ENCODE data around the gene FAM168B. TPM values are rescaled to one million over a fixed set of nuclear protein-coding genes. Genes with fewer than 3 reads are reported as not detected.
"Not testable (repeated sequence)": the region's sequence is repeated elsewhere in the genome, so short reads cannot be mapped to it uniquely, and the experiment has no call there.

The FAM168B gene
- total RNA-seq, 1 donor from 2014 or later: 82.3 TPM

DNA sequence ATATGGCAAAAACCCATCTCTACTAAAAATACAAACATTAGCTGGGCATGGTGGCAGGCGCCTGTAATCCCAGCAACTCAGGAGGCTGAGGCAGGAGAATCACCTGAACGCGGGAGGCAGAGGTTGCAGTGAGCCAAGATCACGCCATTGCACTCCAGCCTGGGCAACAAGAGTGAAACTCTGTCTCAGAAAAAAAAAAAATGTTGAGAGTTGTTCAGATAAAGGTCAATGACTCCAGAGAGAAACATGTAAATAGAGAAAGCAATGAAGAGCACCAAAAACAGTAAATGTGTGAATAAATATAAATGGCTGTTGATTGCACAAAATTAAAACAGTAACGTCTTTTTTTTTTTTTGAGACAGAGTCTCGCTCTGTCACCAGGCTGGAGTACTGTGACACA, 13.3 kb downstream of the FAM168B start:
- intact Hi-C loops (cut with micrococcal nuclease); H3K4me3 Mint-ChIP-seq; DNase-seq; H3K27ac Mint-ChIP-seq; H3K27me3 Mint-ChIP-seq; H3K9me3 Mint-ChIP-seq: not testable (repeated sequence)
- peaks cover 13% of the 10 kb centered on the region for H3K4me1 Mint-ChIP-seq
- H3K36me3 Mint-ChIP-seq (ENCODE audit: low read depth): peaks cover 62% of the 10 kb centered on the region

DNA sequence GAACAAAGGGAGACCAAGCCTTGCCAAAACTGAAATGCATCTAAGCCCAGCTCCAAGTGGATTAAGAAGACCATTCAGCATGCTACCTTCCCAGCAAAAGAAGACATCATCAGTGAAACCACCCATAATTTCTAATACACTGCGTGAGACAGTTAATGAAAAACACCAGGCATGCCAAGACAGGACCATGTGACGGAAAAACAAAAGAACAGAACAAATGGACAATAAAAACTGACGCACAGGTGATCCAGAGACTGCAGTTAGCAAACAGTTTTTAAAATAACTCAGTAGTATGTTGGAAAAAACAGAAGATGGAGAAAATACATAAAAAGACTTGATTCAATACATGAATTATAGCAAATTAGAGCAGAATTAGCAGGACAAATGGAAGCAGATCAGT, 15.3 kb downstream of the FAM168B start:
- DNase-seq: no peak
- intact Hi-C loops (cut with micrococcal nuclease): no loop called here
- Mint-ChIP-seq H3K4me3 (no peak overlapping the region), H3K4me1 (peaks cover 13% of the 10 kb centered on the region), H3K27ac (no peak overlapping the region), H3K9me3 (no peaks in the 10 kb centered on the region), H3K27me3 (no peaks in the 10 kb centered on the region), H3K36me3 (ENCODE audit: low read depth) (peaks cover 70% of the 10 kb centered on the region)

DNA sequence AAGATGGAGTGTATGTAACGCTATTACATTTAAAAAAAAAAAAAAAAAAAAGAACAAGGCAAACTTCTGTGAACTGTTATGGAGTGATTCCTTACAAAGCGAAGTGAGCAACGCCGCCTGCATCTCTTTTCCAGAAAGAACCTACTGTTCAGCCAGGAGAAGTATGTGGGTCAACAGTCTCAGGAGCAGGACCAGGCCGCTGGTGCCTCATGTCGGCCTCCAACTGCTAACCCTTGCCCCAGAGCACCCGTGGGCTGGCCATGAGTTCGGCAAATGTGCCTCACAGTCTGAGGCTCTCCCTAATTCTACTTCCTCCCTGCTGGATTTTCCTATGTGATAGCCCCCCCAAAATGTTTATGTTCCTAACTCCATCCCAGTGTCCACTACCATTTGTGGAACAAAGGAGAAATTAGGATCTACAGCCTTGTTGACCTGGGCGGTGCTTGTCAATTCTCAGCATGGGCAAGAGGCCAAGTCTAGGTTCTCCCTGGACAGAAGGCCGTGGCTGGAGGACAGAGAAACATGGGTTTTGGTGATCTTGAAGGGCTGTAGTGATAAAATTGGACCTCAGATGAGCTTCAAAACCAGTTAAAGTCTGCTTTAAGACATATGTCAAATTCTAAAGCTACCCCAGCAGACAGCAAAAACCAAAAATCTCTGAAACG, 15.9 kb downstream of the FAM168B start:
- no peaks in the 10 kb centered on the region for H3K9me3 Mint-ChIP-seq
- H3K27ac Mint-ChIP-seq: no peak overlapping the region
- no peaks in the 10 kb centered on the region for H3K27me3 Mint-ChIP-seq
- DNase-seq: no peak
- intact Hi-C loops (cut with micrococcal nuclease): no loop called here
- H3K4me3 Mint-ChIP-seq: no peak overlapping the region
- H3K36me3 Mint-ChIP-seq (ENCODE audit: low read depth): peaks cover 69% of the 10 kb centered on the region
- H3K4me1 Mint-ChIP-seq: peaks cover 14% of the 10 kb centered on the region

DNA sequence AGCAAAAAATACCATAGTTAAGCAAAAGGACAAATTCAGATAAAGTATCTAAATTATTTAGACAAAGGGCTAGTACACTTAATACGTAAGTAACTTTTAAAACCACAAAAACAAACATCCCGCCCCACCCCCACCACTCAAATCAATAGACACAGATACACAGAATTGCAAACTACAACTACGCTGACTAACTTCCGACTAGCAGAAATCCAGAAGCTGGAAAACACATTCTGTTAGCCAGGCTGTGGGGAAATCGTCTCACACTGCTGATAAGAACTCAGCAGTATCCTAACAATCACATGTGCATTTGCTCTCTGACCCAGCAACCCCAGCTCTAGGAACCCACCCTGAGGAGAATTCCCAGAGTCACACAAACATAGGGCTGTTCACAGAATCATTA, 16.6 kb downstream of the FAM168B start:
- no peaks in the 10 kb centered on the region for H3K27me3 Mint-ChIP-seq
- intact Hi-C loops (cut with micrococcal nuclease): no loop called here
- no peaks in the 10 kb centered on the region for H3K9me3 Mint-ChIP-seq
- peaks cover 15% of the 10 kb centered on the region for H3K4me1 Mint-ChIP-seq
- no peak for DNase-seq
- peaks cover 69% of the 10 kb centered on the region for H3K36me3 Mint-ChIP-seq (ENCODE audit: low read depth)
- H3K27ac Mint-ChIP-seq: no peak overlapping the region
- H3K4me3 Mint-ChIP-seq: no peak overlapping the region

DNA sequence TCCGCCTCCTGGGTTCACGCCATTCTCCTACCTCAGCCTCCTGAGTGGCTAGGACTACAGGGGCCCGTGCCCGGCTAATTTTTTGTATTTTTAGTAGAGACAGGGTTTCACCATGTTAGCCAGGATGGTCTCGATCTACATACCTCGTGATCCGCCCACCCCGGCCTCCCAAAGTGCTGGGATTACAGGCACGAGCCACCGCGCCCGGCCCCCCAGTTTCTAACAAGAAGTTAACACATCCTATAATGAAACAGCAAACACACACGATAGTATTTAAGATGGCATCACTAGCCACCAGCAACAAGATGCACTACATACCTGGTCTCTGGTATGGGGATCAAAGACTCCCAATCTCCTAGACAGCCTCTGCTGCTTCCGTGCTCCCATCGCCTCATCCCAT, 17.7 kb downstream of the FAM168B start:
- H3K36me3 Mint-ChIP-seq (ENCODE audit: low read depth): peaks cover 70% of the 10 kb centered on the region
- DNase-seq; intact Hi-C loops (cut with micrococcal nuclease); H3K27me3 Mint-ChIP-seq; H3K9me3 Mint-ChIP-seq; H3K4me3 Mint-ChIP-seq; H3K27ac Mint-ChIP-seq: not testable (repeated sequence)
- peaks cover 15% of the 10 kb centered on the region for H3K4me1 Mint-ChIP-seq

DNA sequence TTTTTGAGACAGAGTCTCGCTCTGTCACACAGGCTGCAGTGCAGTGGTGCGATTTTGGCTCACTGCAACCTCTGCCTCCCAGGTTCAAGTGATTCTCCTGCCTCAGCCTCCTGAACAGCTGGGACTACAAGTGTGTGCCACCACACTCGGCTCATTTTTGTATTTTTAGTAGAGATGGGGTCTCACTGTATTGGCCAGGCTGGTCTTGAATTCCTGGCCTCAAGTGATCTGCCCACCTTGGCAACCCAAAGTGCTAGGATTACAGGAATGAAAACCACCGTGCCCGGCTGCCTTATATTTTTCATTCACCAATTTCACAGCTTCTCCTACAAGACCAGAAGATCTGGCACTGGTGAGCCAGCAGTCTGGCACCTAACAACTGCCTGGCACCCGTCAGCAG, 25.1 kb downstream of the FAM168B start:
- H3K4me3 Mint-ChIP-seq; H3K27me3 Mint-ChIP-seq; H3K9me3 Mint-ChIP-seq; DNase-seq; H3K27ac Mint-ChIP-seq; intact Hi-C loops (cut with micrococcal nuclease): not testable (repeated sequence)
- Mint-ChIP-seq H3K36me3 (ENCODE audit: low read depth) (peaks cover 53% of the 10 kb centered on the region), H3K4me1 (peaks cover 18% of the 10 kb centered on the region)

DNA sequence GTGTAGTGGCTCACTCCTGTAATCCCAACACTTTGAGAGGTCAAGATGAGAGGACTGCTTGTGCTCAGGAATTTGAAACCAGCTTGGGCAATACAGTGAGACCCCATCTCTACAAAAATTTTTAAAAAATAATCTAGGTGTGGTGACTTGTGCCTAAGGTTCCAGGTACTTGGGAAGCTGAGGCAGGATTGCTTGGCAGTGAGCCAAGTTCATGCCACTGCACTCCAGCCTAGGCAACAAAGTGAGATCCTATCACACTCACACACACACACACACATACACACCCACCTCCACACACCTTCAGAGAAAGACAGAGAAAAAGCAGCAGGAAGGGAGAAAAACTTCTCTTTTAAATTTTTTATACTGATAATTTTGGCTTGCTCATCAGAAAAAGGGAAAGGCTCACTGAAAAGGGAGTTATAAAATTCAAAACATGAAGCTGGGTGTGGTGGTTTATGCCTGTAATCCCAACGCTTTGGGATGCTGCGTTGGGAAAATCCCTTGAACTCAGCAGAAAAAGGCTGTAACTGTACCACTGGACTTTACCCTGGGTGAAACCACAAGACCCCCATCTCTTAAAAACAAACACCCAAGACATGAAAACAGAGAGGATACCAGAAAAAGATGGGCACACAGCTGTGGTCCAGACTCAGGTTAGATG, 25.7 kb downstream of the FAM168B start:
- no peaks in the 10 kb centered on the region for H3K9me3 Mint-ChIP-seq
- peaks cover 17% of the 10 kb centered on the region for H3K4me1 Mint-ChIP-seq
- peaks cover 54% of the 10 kb centered on the region for H3K36me3 Mint-ChIP-seq (ENCODE audit: low read depth)
- intact Hi-C loops (cut with micrococcal nuclease): no loop called here
- no peak overlapping the region for H3K4me3 Mint-ChIP-seq
- no peak for DNase-seq
- H3K27ac Mint-ChIP-seq: no peak overlapping the region
- no peaks in the 10 kb centered on the region for H3K27me3 Mint-ChIP-seq

DNA sequence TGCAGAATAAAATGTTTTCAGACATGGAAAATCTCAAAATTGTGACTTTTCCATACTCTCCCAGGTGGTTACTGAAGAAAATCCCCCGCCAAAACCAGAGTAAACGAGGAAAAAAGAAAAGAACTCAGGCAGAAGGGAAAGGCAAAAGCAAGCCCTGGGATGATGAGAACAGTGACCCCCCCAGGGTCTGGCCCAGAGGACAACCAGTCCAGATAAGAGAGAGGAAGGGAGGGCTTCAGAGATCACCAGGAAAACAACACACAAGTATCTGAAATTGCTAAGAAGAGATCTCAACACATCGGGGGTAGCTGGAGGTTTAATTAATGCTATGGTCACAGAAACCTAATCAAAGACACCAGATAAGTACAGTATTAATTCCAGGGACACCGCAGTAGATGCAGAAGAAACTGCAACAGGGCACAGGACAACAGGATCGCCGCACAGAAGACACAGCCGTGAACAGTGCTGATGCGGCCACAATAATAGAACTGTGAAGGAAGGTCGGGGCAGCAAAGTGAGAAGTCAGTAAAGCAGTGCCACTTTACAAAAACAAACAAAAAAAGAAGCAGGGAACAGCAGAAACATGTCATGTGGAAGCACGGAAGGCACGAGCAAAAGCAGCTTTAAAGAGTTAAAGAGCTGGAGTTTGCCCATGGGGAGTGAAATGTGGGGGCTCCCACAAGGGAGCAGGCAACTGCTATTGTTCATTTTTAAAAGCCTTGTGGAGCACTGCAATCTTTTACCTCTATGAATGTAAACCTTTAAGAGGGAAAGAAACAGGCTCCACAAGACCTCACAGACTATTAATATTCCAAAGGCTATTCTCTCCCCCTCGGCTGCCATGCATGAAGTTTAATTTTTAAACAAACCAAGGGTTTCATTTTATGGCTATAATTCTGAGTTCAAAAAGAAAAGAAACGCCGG, 28.4 kb downstream of the FAM168B start:
- Mint-ChIP-seq H3K9me3 (no peaks in the 10 kb centered on the region), H3K27me3 (no peaks in the 10 kb centered on the region), H3K27ac (peak overlapping the region; percentile 17), H3K4me1 (peaks cover 16% of the 10 kb centered on the region), H3K36me3 (ENCODE audit: low read depth) (peaks cover 47% of the 10 kb centered on the region), H3K4me3 (no peak overlapping the region)
- no peak for DNase-seq
- intact Hi-C loops (cut with micrococcal nuclease): no loop called here

DNA sequence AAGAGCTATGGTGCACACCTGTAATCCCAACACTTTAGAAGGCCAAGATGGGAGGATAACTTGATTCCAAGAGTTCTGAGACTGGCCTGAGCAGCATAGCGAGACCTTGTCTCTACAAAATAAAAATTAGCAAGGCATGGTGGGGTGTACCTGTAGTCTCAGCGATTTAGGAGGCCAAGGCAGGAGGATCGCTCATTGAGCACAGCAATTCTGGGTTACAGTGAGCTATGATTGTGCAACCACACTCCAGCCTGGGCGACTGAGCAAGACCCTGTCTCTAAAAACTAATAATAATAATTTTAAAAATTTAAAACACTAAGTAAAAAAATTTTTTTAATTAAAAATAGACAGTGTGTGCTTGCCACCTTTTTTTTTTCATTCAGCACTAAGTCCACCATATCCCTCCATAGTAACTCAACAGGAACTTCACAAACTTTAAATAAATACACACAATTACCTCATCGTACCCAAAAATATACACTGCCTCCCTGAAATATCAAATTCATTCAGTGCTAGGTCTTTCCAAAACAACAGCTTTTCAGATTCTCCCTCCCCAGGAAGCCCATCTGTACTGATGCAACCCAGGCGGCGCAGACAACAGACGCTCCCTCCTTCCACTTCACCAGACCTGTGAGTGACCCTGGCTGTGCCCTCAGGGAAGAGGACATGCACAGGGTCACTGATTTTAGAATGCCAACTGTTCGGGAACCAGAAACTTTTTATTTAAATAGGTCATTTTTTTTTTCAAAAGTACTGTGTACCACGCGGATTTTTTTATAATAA, 29.6 kb downstream of the FAM168B start:
- no peak for DNase-seq
- Mint-ChIP-seq H3K9me3 (no peaks in the 10 kb centered on the region), H3K4me1 (peaks cover 18% of the 10 kb centered on the region), H3K4me3 (no peak overlapping the region), H3K27me3 (no peaks in the 10 kb centered on the region), H3K27ac (no peak overlapping the region), H3K36me3 (ENCODE audit: low read depth) (peaks cover 49% of the 10 kb centered on the region)
- intact Hi-C loops (cut with micrococcal nuclease): no loop called here

DNA sequence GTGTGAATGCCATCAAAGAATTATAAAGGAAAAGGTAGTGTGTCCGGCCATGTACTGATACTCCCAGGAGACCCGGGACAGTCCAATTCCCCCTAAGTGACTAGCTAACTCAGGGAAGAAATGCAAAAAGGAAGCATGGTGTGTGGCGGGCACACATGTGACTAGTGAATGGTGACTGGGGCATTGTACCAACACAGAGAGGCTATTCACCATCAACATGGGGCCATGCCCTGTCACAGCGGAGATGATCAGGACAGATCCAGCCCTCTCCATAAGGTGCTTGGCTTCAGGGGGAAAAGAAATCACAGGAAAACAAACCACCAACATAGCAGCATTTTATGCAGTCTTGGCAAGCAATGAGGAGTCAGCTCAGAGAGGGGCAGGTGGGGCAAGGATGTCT, 34.3 kb downstream of the FAM168B start:
- H3K9me3 Mint-ChIP-seq: no peaks in the 10 kb centered on the region
- no peaks in the 10 kb centered on the region for H3K27me3 Mint-ChIP-seq
- no peak overlapping the region for H3K4me3 Mint-ChIP-seq
- H3K4me1 Mint-ChIP-seq: peaks cover 11% of the 10 kb centered on the region
- no peak overlapping the region for H3K27ac Mint-ChIP-seq
- DNase-seq: no peak
- intact Hi-C loops (cut with micrococcal nuclease): no loop called here
- H3K36me3 Mint-ChIP-seq (ENCODE audit: low read depth): peaks cover 52% of the 10 kb centered on the region

DNA sequence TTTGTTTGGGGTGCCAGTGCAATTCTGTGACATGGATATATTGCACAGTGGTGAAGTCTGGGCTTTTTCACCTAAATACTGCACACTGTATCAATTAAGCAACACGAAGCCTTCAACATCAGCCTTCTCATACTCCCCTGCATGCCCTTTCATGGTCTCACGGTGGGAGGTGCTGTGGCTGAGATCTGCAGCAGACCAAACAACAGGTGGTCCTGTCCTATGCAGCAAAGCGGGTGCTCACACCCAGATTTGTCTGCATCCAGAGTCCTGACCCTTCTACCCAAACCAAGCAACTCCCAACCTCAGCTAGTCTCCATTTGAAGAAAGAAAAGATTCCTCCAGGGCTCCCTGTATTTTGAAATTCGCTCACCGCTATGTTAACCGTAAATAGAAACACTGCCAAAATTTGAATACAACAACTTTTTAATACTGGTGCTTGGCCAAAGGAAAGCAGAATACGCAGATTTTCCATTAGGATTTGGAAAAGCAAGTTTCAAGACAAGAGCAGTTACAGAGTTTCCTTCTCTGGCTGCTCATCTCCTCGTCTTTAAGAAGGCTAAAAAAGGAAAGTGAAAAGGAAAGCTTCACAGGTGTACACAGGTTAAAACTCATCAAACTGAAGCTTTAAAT, 34.9 kb downstream of the FAM168B start:
- Mint-ChIP-seq H3K4me1 (peaks cover 10% of the 10 kb centered on the region), H3K36me3 (ENCODE audit: low read depth) (peaks cover 50% of the 10 kb centered on the region), H3K27me3 (no peaks in the 10 kb centered on the region), H3K4me3 (no peak overlapping the region), H3K27ac (no peak overlapping the region), H3K9me3 (no peaks in the 10 kb centered on the region)
- no peak for DNase-seq
- intact Hi-C loops (cut with micrococcal nuclease): no loop called here

DNA sequence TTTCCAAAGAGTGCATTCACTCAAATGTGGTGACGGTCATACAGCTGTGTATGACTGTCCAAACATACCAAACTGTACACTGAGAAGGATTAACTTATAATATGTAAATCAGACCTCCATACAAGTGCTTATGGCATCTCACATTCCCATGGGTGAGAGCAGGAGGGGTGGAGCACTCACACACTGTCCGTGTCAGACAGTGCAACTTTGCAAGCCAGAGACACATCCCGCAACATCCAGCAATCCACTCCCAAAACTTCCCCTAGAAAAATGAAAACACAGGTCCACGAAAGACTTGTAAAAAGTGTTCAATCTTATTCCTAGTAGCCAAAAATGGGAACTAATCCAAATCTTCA, 36.4 kb downstream of the FAM168B start:
- no peak overlapping the region for H3K27ac Mint-ChIP-seq
- no peaks in the 10 kb centered on the region for H3K9me3 Mint-ChIP-seq
- intact Hi-C loops (cut with micrococcal nuclease): no loop called here
- H3K4me1 Mint-ChIP-seq: peaks cover 6% of the 10 kb centered on the region
- H3K4me3 Mint-ChIP-seq: no peak overlapping the region
- DNase-seq: no peak
- no peaks in the 10 kb centered on the region for H3K27me3 Mint-ChIP-seq
- H3K36me3 Mint-ChIP-seq (ENCODE audit: low read depth): peaks cover 59% of the 10 kb centered on the region

DNA sequence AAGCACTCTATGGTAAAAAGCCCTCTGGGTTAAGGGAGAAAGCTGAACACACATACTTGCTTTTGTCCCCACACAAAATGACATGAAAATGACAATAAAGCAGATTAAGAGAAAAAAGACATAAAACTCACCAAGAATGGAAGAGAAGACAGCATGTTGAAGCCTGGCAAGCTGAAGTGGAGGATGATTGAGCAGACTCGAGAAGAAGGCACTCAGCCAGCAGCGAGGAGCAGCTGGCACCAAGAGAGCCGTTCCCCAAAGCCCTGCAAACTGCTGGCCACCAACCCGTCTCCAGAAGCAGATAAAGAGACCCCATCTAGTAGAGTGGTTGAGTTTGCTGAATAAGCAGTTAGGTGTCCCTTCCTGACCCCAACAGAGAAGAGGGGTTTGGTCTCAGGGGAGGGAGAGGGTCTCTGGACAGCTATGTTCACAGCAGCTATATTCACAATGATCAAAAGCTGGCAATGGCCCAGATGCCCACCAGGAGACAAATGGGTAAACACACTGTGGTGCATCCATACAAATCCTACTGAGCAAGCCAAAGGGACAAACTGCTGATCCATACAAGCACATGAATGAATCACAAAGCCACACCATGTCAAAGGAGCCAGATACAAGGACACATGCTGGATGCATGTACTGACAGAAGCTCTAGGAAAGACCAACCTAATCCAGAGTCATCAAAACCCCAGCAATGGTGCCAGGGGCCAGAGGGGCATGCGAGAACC, 36.9 kb downstream of the FAM168B start:
- Mint-ChIP-seq H3K27ac (no peak overlapping the region), H3K4me3 (no peak overlapping the region), H3K27me3 (no peaks in the 10 kb centered on the region), H3K36me3 (ENCODE audit: low read depth) (peaks cover 61% of the 10 kb centered on the region), H3K9me3 (no peaks in the 10 kb centered on the region), H3K4me1 (peaks cover 5% of the 10 kb centered on the region)
- intact Hi-C loops (cut with micrococcal nuclease): no loop called here
- no peak for DNase-seq
